Fibroblast of pulmonary artery (primary cell): ENCODE results near the gene GRK3.
A peak's percentile ranks its signal among the peaks of the same experiment; 100 is the strongest.

ENCODE experiments used
- DNase-seq: peaks from one replicate; pipeline ENCODE4 v3.0.0-alpha.2; 2010; ENCODE audit warnings: low read depth
- H3K4me3 ChIP-seq: replicated peaks from 2 replicates; pipeline ENCODE4 v1.5.1; 2011; ENCODE audit warnings: low read depth, mild to moderate bottlenecking, control low read depth, low read length, moderate library complexity
- CTCF ChIP-seq: IDR thresholded peaks from 2 replicates; pipeline ENCODE4 v1.5.1; 2011; ENCODE audit warnings: mild to moderate bottlenecking, control low read depth, low read length, inconsistent platforms; ENCODE audit errors: missing control alignments

GRK3 gene

GRCh38 chr22:25714739-25715138 lies 150.3 kb downstream of the GRK3 start:
- no peak for TF ChIP-seq CTCF
- no peak overlapping the region for H3K4me3 ChIP-seq
- no peak for DNase-seq

GRCh38 chr22:25716637-25717036 lies 152.2 kb downstream of the GRK3 start:
- DNase-seq: no peak
- H3K4me3 ChIP-seq: no peak overlapping the region
- TF ChIP-seq CTCF: no peak

GRCh38 chr22:25718135-25718840 lies 153.8 kb downstream of the GRK3 start:
- no peak for TF ChIP-seq CTCF
- no peak overlapping the region for H3K4me3 ChIP-seq
- DNase-seq: no peak

DNA sequence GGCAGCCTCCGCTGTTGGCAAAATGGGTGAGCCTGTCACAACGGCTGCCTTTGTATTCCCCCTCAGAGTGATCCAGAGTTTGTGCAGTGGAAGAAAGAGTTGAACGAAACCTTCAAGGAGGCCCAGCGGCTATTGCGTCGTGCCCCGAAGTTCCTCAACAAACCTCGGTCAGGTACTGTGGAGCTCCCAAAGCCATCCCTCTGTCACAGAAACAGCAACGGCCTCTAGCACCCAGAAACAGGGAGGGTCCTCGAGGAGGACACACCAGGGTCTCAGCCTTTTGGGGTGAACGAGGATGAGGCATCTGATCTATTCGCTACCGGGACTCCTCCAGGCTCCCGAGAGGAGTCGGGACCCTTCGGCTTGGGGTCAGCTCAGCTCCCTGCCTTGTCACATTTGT lies 157.7 kb downstream of the GRK3 start:
- H3K4me3 ChIP-seq: no peak overlapping the region
- DNase-seq: no peak
- no peak for TF ChIP-seq CTCF

GRCh38 chr22:25722626-25723025 lies 158.2 kb downstream of the GRK3 start:
- no peak for DNase-seq
- H3K4me3 ChIP-seq: no peak overlapping the region
- TF ChIP-seq CTCF: no peak

- H3K4me3 ChIP-seq: no peak overlapping the region
- no peak for TF ChIP-seq CTCF
- peak; percentile 6 for DNase-seq
These were observed 161.8 kb downstream of the GRK3 start for GRCh38 chr22:25726241-25726640.

GRCh38 chr22:25728071-25728470 lies 163.6 kb downstream of the GRK3 start:
- DNase-seq: no peak
- TF ChIP-seq CTCF: no peak
- no peak overlapping the region for H3K4me3 ChIP-seq
